ENCODE data around the gene ITGA3.
"Not testable (repeated sequence)": the region's sequence is repeated elsewhere in the genome, so short reads cannot be mapped to it uniquely, and the experiment has no call there.

The ITGA3 gene

DNA sequence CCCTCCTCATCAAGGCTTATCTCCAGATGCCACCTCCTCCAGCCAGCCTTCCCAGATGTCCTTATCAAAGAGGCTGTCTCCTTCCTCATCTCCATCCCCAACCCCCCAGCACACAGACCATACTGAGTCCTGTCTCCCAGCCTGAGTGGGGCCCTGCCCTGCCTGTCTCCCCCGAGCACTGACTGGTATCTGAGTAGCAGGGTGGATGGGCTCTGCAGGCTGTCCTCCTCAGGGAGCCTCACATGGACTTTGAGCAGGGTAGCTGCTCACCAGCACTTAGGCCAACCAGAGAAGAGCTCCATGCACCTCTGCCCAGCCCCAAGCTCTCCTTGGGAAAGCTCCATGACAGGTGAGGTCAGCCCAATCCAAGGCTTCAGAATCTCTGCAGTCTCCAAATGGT, 20.0 kb upstream of the ITGA3 start:
- no peak overlapping the region for H3K4me3 ChIP-seq (ENCODE audit: low read length)
- DNase-seq, result no peak
- WGBS (ENCODE audit: extremely low coverage, insufficient coverage, low lambda C conversion rate), result no CpG with 5 or more reads among the region's 1 CpG

DNA sequence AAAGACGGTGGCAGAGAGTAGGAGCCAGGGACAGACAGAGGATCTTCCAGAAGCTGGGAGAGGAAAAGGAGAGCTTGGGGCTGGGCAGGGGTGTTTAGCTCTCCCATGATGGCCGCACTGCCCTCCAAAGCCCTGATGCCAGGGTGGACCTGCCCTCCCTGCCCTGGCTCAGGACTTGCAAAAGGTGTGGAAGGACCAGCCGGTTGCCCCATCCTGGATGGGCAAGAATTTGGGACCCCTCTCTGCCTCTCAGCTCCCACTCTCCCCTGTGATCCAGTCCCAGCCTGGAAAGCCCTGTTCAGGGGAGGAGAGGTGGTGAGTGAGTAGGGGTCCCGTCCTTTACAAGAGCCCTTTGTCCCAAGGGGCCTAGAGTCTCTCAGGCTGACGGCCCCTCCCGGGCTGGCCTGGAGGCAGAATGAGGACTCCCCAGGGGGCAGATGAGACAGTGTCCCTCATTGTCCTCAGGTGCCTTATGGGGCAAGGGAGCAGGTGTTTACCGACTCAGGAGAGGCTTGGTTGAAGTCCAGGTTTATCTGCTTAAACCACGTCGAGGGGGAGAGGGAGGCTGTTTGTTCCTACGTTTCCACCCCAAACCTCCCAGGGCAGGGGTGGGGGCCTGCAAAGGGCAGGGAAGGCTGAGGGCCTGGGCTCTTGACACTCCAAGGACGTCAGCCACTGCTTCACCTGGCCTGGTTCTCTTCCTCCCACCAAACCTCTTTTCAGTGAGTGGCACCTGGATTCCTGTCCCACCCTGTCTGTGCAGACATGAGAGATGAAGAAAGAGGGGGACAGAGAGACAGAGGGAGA, 19.3 kb upstream of the ITGA3 start:
- Histone ChIP-seq H3K9ac (ENCODE audit: low read length) (no peak overlapping the region), H3K4me1 (ENCODE audit: control insufficient read depth, low read depth, low read length) (peaks cover 5% of the 10 kb centered on the region), H4K8ac (ENCODE audit: low read depth, low read length) (no peak overlapping the region), H3K36me3 (ENCODE audit: control insufficient read depth, insufficient read depth, low read length) (no peaks in the 10 kb centered on the region), H3K79me2 (ENCODE audit: control insufficient read depth, insufficient read depth, low read length) (no peaks in the 10 kb centered on the region), H2BK120ac (ENCODE audit: low read depth, low read length) (no peak overlapping the region), H3K23ac (ENCODE audit: low read length) (no peak overlapping the region), H3K56ac (ENCODE audit: low read length) (peak overlapping the region; percentile 25), H3K4me2 (ENCODE audit: low read length) (no peak overlapping the region), H3K27me3 (ENCODE audit: insufficient read depth, low read length, poor library complexity) (no peaks in the 10 kb centered on the region), H3K18ac (ENCODE audit: low read length) (no peak overlapping the region), H2AK5ac (ENCODE audit: low read length) (no peak overlapping the region), H3K4me3 (ENCODE audit: low read length) (no peak overlapping the region), H2BK5ac (ENCODE audit: low read length) (no peak overlapping the region), H2BK15ac (replicated peaks; ENCODE audit: low read depth) (no peak overlapping the region), H3K4ac (ENCODE audit: low read depth, low read length) (no peak overlapping the region), H3K27ac (ENCODE audit: low read depth, low read length) (no peak overlapping the region), H3K79me1 (ENCODE audit: low read length) (no peaks in the 10 kb centered on the region), H4K5ac (ENCODE audit: low read length) (no peak overlapping the region)
- DNase-seq, result no peak
- no CpG with 5 or more reads among the region's 11 CpGs for WGBS (ENCODE audit: extremely low coverage, insufficient coverage, low lambda C conversion rate)

More for the DNA sequence above, 20.0 kb upstream of the ITGA3 start:
- Histone ChIP-seq H2BK120ac (ENCODE audit: low read depth, low read length) (no peak overlapping the region), H4K8ac (ENCODE audit: low read depth, low read length) (no peak overlapping the region), H3K27ac (ENCODE audit: low read depth, low read length) (no peak overlapping the region), H3K4ac (ENCODE audit: low read depth, low read length) (no peak overlapping the region), H3K36me3 (ENCODE audit: control insufficient read depth, insufficient read depth, low read length) (no peaks in the 10 kb centered on the region), H4K5ac (ENCODE audit: low read length) (no peak overlapping the region), H3K79me2 (ENCODE audit: control insufficient read depth, insufficient read depth, low read length) (no peaks in the 10 kb centered on the region), H3K27me3 (ENCODE audit: insufficient read depth, low read length, poor library complexity) (no peaks in the 10 kb centered on the region), H2AK5ac (ENCODE audit: low read length) (no peak overlapping the region), H3K4me1 (ENCODE audit: control insufficient read depth, low read depth, low read length) (peaks cover 5% of the 10 kb centered on the region), H3K9ac (ENCODE audit: low read length) (no peak overlapping the region), H3K18ac (ENCODE audit: low read length) (no peak overlapping the region), H3K56ac (ENCODE audit: low read length) (no peak overlapping the region), H2BK5ac (ENCODE audit: low read length) (no peak overlapping the region), H3K23ac (ENCODE audit: low read length) (no peak overlapping the region), H3K4me2 (ENCODE audit: low read length) (no peak overlapping the region), H3K79me1 (ENCODE audit: low read length) (no peaks in the 10 kb centered on the region), H2BK15ac (replicated peaks; ENCODE audit: low read depth) (no peak overlapping the region)

DNA sequence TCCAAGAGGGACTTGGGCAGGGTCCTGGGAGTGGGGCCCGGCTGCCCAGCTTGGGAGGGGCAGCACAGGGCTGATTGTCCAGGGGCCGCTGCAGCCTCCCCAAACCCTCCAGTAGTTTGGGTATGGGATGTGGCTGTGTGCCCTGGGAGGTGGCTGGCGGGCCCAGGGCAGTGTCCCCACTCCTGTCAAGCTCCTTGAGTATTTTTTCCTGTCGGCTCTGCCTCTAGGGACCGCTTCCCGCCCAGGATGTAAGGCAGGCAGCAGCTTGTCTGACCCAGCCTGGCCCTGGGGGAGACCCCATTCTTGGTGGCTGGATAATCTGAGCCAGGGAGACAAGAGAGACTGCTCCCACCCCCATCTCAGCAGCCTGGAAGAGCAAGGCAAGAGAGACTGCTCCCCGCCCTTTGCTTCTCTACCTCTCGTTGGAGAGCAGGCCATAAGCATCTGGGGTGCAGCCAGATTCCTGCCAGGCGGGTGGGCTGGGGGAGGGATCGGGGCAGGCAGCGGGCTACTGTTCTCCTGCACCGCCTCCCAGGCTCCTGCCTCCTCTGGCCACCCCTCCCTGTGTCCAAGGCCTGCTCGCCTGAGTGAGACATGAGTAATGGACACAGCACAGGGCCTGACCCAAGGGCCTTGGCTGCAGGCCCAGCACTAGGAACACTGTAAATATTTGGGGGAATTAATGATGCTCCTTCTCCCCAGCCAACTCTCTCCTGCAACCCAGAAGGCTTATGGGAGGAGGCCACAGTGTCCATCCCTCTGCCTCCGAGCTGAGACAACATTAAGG, 18.4 kb upstream of the ITGA3 start:
- no peak overlapping the region for H2AK5ac ChIP-seq (ENCODE audit: low read length)
- no peak overlapping the region for H3K18ac ChIP-seq (ENCODE audit: low read length)
- H4K5ac ChIP-seq (ENCODE audit: low read length), result no peak overlapping the region
- H2BK15ac ChIP-seq (replicated peaks; ENCODE audit: low read depth), result no peak overlapping the region
- no peaks in the 10 kb centered on the region for H3K27me3 ChIP-seq (ENCODE audit: insufficient read depth, low read length, poor library complexity)
- H3K27ac ChIP-seq (ENCODE audit: low read depth, low read length), result no peak overlapping the region
- no peaks in the 10 kb centered on the region for H3K79me1 ChIP-seq (ENCODE audit: low read length)
- H3K4ac ChIP-seq (ENCODE audit: low read depth, low read length), result no peak overlapping the region
- no peak overlapping the region for H2BK120ac ChIP-seq (ENCODE audit: low read depth, low read length)
- no peak overlapping the region for H3K4me2 ChIP-seq (ENCODE audit: low read length)
- H3K36me3 ChIP-seq (ENCODE audit: control insufficient read depth, insufficient read depth, low read length), result no peaks in the 10 kb centered on the region
- no peaks in the 10 kb centered on the region for H3K79me2 ChIP-seq (ENCODE audit: control insufficient read depth, insufficient read depth, low read length)
- no peak overlapping the region for H4K8ac ChIP-seq (ENCODE audit: low read depth, low read length)
- DNase-seq, result no peak
- H3K4me3 ChIP-seq (ENCODE audit: low read length), result no peak overlapping the region
- no peak overlapping the region for H2BK5ac ChIP-seq (ENCODE audit: low read length)
- no peak overlapping the region for H3K23ac ChIP-seq (ENCODE audit: low read length)
- H3K56ac ChIP-seq (ENCODE audit: low read length), result no peak overlapping the region
- H3K4me1 ChIP-seq (ENCODE audit: control insufficient read depth, low read depth, low read length), result peaks cover 5% of the 10 kb centered on the region
- no peak overlapping the region for H3K9ac ChIP-seq (ENCODE audit: low read length)
- WGBS (ENCODE audit: extremely low coverage, insufficient coverage, low lambda C conversion rate), result no CpG with 5 or more reads among the region's 14 CpGs

DNA sequence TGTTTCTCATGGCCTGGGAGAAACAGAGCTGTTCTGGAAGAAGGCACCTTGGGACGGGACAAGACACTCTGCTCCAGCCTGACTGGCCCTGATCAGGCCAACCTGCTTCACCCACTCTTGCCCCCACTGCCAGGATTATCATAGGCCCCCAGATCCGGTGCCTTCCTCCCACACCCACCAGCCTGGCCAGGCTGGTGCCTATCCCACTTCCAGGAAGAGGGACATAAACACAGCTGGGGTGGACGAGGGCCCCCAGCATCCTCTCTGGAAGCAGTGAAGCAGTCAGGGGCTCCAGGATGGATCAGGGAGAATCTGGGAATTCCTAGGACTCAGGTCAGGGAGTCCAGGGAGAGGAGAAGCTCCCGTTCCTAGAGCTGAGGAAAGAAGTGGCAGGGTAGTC, 16.9 kb upstream of the ITGA3 start:
- H3K4me2 ChIP-seq (ENCODE audit: low read length), result no peak overlapping the region
- no peaks in the 10 kb centered on the region for H3K27me3 ChIP-seq (ENCODE audit: insufficient read depth, low read length, poor library complexity)
- no peak overlapping the region for H3K56ac ChIP-seq (ENCODE audit: low read length)
- H3K18ac ChIP-seq (ENCODE audit: low read length), result no peak overlapping the region
- no peak overlapping the region for H2BK5ac ChIP-seq (ENCODE audit: low read length)
- H3K79me2 ChIP-seq (ENCODE audit: control insufficient read depth, insufficient read depth, low read length), result no peaks in the 10 kb centered on the region
- H3K4ac ChIP-seq (ENCODE audit: low read depth, low read length), result no peak overlapping the region
- DNase-seq, result no peak
- no peak overlapping the region for H2BK15ac ChIP-seq (replicated peaks; ENCODE audit: low read depth)
- H4K5ac ChIP-seq (ENCODE audit: low read length), result no peak overlapping the region
- H3K9ac ChIP-seq (ENCODE audit: low read length), result no peak overlapping the region
- H3K4me1 ChIP-seq (ENCODE audit: control insufficient read depth, low read depth, low read length), result peaks cover 5% of the 10 kb centered on the region
- no CpG with 5 or more reads among the region's 4 CpGs for WGBS (ENCODE audit: extremely low coverage, insufficient coverage, low lambda C conversion rate)
- H3K4me3 ChIP-seq (ENCODE audit: low read length), result no peak overlapping the region
- H3K36me3 ChIP-seq (ENCODE audit: control insufficient read depth, insufficient read depth, low read length), result no peaks in the 10 kb centered on the region
- H2AK5ac ChIP-seq (ENCODE audit: low read length), result no peak overlapping the region
- no peak overlapping the region for H4K8ac ChIP-seq (ENCODE audit: low read depth, low read length)
- no peak overlapping the region for H3K27ac ChIP-seq (ENCODE audit: low read depth, low read length)
- no peak overlapping the region for H3K23ac ChIP-seq (ENCODE audit: low read length)
- H2BK120ac ChIP-seq (ENCODE audit: low read depth, low read length), result no peak overlapping the region
- no peaks in the 10 kb centered on the region for H3K79me1 ChIP-seq (ENCODE audit: low read length)

DNA sequence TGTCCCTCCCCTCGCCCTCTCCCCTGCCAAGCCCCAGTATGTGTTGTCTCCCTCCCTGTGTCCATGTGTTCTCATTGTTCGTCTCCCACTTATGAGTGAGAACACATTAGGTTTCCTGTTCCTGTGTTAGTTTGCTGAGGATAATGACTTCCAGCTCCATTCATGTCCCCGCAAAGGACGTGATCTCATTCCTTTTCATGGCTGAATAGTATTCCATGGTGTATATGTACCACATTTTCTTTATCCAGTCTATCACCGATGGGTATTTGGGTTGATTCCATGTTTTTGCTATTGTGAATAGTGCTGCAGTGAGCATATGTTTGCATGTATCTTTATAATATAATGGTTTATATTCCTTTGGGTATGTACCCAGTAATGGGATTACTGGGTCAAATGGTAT, 15.4 kb upstream of the ITGA3 start:
- not testable (repeated sequence) for H4K8ac ChIP-seq (ENCODE audit: low read depth, low read length); H3K18ac ChIP-seq (ENCODE audit: low read length); H2BK120ac ChIP-seq (ENCODE audit: low read depth, low read length); H2BK5ac ChIP-seq (ENCODE audit: low read length); H3K4me3 ChIP-seq (ENCODE audit: low read length); H3K79me2 ChIP-seq (ENCODE audit: control insufficient read depth, insufficient read depth, low read length); DNase-seq; H3K27ac ChIP-seq (ENCODE audit: low read depth, low read length); H3K56ac ChIP-seq (ENCODE audit: low read length); H3K23ac ChIP-seq (ENCODE audit: low read length); H2BK15ac ChIP-seq (replicated peaks; ENCODE audit: low read depth); H3K4me2 ChIP-seq (ENCODE audit: low read length); H2AK5ac ChIP-seq (ENCODE audit: low read length); H3K79me1 ChIP-seq (ENCODE audit: low read length); H3K36me3 ChIP-seq (ENCODE audit: control insufficient read depth, insufficient read depth, low read length); H3K9ac ChIP-seq (ENCODE audit: low read length); H3K4me1 ChIP-seq (ENCODE audit: control insufficient read depth, low read depth, low read length); H4K5ac ChIP-seq (ENCODE audit: low read length); H3K27me3 ChIP-seq (ENCODE audit: insufficient read depth, low read length, poor library complexity); H3K4ac ChIP-seq (ENCODE audit: low read depth, low read length)
- WGBS (ENCODE audit: extremely low coverage, insufficient coverage, low lambda C conversion rate), result no CpG with 5 or more reads among the region's 5 CpGs

Data from mesendoderm (in vitro differentiated cells).